ENCODE data around the gene ABCD1. TPM values are rescaled to one million over a fixed set of nuclear protein-coding genes. Genes with fewer than 3 reads are reported as not detected.
"Not testable (repeated sequence)": the region's sequence is repeated elsewhere in the genome, so short reads cannot be mapped to it uniquely, and the experiment has no call there.

Gene ABCD1
- total RNA-seq, 1 donor from 2014 or later, result 27.2 TPM

GRCh38 chrX:153690466-153690865 lies 34.2 kb upstream of the ABCD1 start:
- H3K4me1 Mint-ChIP-seq (ENCODE audit: low read depth, unreplicated experiment), result peaks cover 2% of the 10 kb centered on the region
- no peak overlapping the region for H3K27ac Mint-ChIP-seq (ENCODE audit: unreplicated experiment)
- no peaks in the 10 kb centered on the region for H3K27me3 ChIP-seq (ENCODE audit: insufficient read depth, low read length)
- no peaks in the 10 kb centered on the region for H3K36me3 Mint-ChIP-seq (ENCODE audit: low read depth, unreplicated experiment)
- H3K36me3 ChIP-seq (ENCODE audit: insufficient read depth, low read length), result no peaks in the 10 kb centered on the region
- H3K9ac ChIP-seq (ENCODE audit: low read length), result no peak overlapping the region
- no peaks in the 10 kb centered on the region for H3K9me3 ChIP-seq (ENCODE audit: insufficient read depth, low read depth, low read length)
- no peak overlapping the region for H2AFZ ChIP-seq (ENCODE audit: low read depth, low read length)
- no peak for DNase-seq (ENCODE audit: low read depth)
- no peak for FAIRE-seq
- peak overlapping the region; percentile 27 for H3K4me3 Mint-ChIP-seq (ENCODE audit: unreplicated experiment)
- peaks cover 11% of the 10 kb centered on the region for H3K4me1 ChIP-seq (ENCODE audit: insufficient read depth, low read length)
- peaks cover 5% of the 10 kb centered on the region for H3K79me2 ChIP-seq (ENCODE audit: insufficient read depth, low read length)
- H4K20me1 ChIP-seq (ENCODE audit: insufficient read depth, low read length), result peaks cover 10% of the 10 kb centered on the region
- no peak overlapping the region for H3K27ac ChIP-seq (ENCODE audit: low read depth, low read length)
- TF ChIP-seq EZH2 (IDR thresholded peaks at IDR 0.05; ENCODE audit: insufficient read depth, low read length) (no peak), CTCF (IDR thresholded peaks at IDR 0.05; ENCODE audit: insufficient read depth, low read depth, low read length) (no peak)
- peak overlapping the region; percentile 76 for H3K4me2 ChIP-seq (ENCODE audit: low read length)
- H3K27me3 Mint-ChIP-seq (ENCODE audit: low read depth, unreplicated experiment), result no peaks in the 10 kb centered on the region
- H3K4me3 ChIP-seq (ENCODE audit: insufficient read depth, low read depth, low read length), result no peak overlapping the region
- no peaks in the 10 kb centered on the region for H3K9me3 Mint-ChIP-seq (ENCODE audit: unreplicated experiment)

GRCh38 chrX:153691032-153691827 lies 33.4 kb upstream of the ABCD1 start:
- H3K9me3 Mint-ChIP-seq (ENCODE audit: unreplicated experiment); H3K4me2 ChIP-seq (ENCODE audit: low read length); H3K27ac ChIP-seq (ENCODE audit: low read depth, low read length); H3K27me3 ChIP-seq (ENCODE audit: insufficient read depth, low read length); DNase-seq (ENCODE audit: low read depth); H3K4me3 ChIP-seq (ENCODE audit: insufficient read depth, low read depth, low read length); H4K20me1 ChIP-seq (ENCODE audit: insufficient read depth, low read length); FAIRE-seq; H3K36me3 Mint-ChIP-seq (ENCODE audit: low read depth, unreplicated experiment); H3K4me3 Mint-ChIP-seq (ENCODE audit: unreplicated experiment); H3K9me3 ChIP-seq (ENCODE audit: insufficient read depth, low read depth, low read length); H3K27me3 Mint-ChIP-seq (ENCODE audit: low read depth, unreplicated experiment); H3K4me1 Mint-ChIP-seq (ENCODE audit: low read depth, unreplicated experiment); H2AFZ ChIP-seq (ENCODE audit: low read depth, low read length); H3K36me3 ChIP-seq (ENCODE audit: insufficient read depth, low read length); H3K9ac ChIP-seq (ENCODE audit: low read length); H3K79me2 ChIP-seq (ENCODE audit: insufficient read depth, low read length); H3K27ac Mint-ChIP-seq (ENCODE audit: unreplicated experiment): not testable (repeated sequence)
- H3K4me1 ChIP-seq (ENCODE audit: insufficient read depth, low read length), result peaks cover 11% of the 10 kb centered on the region

- H3K9me3 ChIP-seq (ENCODE audit: insufficient read depth, low read depth, low read length), result no peaks in the 10 kb centered on the region
- Mint-ChIP-seq H3K36me3 (ENCODE audit: low read depth, unreplicated experiment) (no peaks in the 10 kb centered on the region), H3K9me3 (ENCODE audit: unreplicated experiment) (no peaks in the 10 kb centered on the region), H3K27me3 (ENCODE audit: low read depth, unreplicated experiment) (no peaks in the 10 kb centered on the region), H3K27ac (ENCODE audit: unreplicated experiment) (no peak overlapping the region), H3K4me3 (ENCODE audit: unreplicated experiment) (no peak overlapping the region), H3K4me1 (ENCODE audit: low read depth, unreplicated experiment) (no peaks in the 10 kb centered on the region)
- DNase-seq (ENCODE audit: low read depth), result no peak
- peaks cover 10% of the 10 kb centered on the region for H4K20me1 ChIP-seq (ENCODE audit: insufficient read depth, low read length)
- peaks cover 5% of the 10 kb centered on the region for H3K79me2 ChIP-seq (ENCODE audit: insufficient read depth, low read length)
- no peak overlapping the region for H2AFZ ChIP-seq (ENCODE audit: low read depth, low read length)
- no peaks in the 10 kb centered on the region for H3K36me3 ChIP-seq (ENCODE audit: insufficient read depth, low read length)
- no peak overlapping the region for H3K4me2 ChIP-seq (ENCODE audit: low read length)
- no peak overlapping the region for H3K27ac ChIP-seq (ENCODE audit: low read depth, low read length)
- no peak overlapping the region for H3K9ac ChIP-seq (ENCODE audit: low read length)
- no peaks in the 10 kb centered on the region for H3K27me3 ChIP-seq (ENCODE audit: insufficient read depth, low read length)
- FAIRE-seq, result no peak
- TF ChIP-seq CTCF (IDR thresholded peaks at IDR 0.05; ENCODE audit: insufficient read depth, low read depth, low read length), result no peak
- no peak overlapping the region for H3K4me3 ChIP-seq (ENCODE audit: insufficient read depth, low read depth, low read length)
- H3K4me1 ChIP-seq (ENCODE audit: insufficient read depth, low read length), result peaks cover 11% of the 10 kb centered on the region
Observed at GRCh38 chrX:153692003-153692402, 32.7 kb upstream of the ABCD1 start.

All from astrocyte (in vitro differentiated cells and primary cell).